H1 (cell line): ENCODE measurements around the gene CHN2.

Experiments
- CEBPB ChIP-seq: IDR thresholded peaks from 2 replicates; pipeline ENCODE4 v1.6.1; 2012; ENCODE audit warnings: low read depth, low read length
- CHD2 ChIP-seq: IDR thresholded peaks from 2 replicates; pipeline ENCODE4 v1.6.1; 2012; ENCODE audit warnings: low read length, improper control_type of control experiment
- CTCF ChIP-seq, 3 experiments: IDR thresholded peaks; 1 replicate in 2 of 3; 2 replicates in 1 of 3; pipeline versions ENCODE4 v1.5.1 to v1.6.1; 2011; ENCODE audit warnings: low read length in 3 of 3, mild to moderate bottlenecking in 3 of 3, inconsistent platforms in 2 of 3, low read depth in 1 of 3, moderate library complexity in 1 of 3; ENCODE audit not compliant: insufficient read depth in 1 of 3; ENCODE audit errors: control extremely low read depth in 1 of 3
- EGR1 ChIP-seq: IDR thresholded peaks from 2 replicates; pipeline ENCODE4 v1.6.1; 2011; ENCODE audit warnings: low read depth, low read length, borderline replicate concordance
- EZH2 ChIP-seq: fragments of 200-600 bp; sonication (generic); IDR thresholded peaks from 2 replicates; pipeline ENCODE4 v1.7.1; 2012; ENCODE audit warnings: low read depth, mild to moderate bottlenecking, moderate library complexity, low read length, inconsistent platforms; ENCODE audit not compliant: severe bottlenecking
- FOSL1 ChIP-seq: IDR thresholded peaks from 2 replicates; pipeline ENCODE4 v1.6.1; 2011; ENCODE audit warnings: mild to moderate bottlenecking, low read depth, low read length, moderate library complexity; ENCODE audit not compliant: insufficient read depth
- GABPA ChIP-seq: IDR thresholded peaks from 2 replicates; pipeline ENCODE4 v1.6.1; 2011; ENCODE audit warnings: mild to moderate bottlenecking, low read length, moderate library complexity, borderline replicate concordance; ENCODE audit not compliant: insufficient read depth
- HDAC2 ChIP-seq, 2 experiments: fragments of 300-600 bp in 1 of 2; sonication (generic) in 1 of 2; IDR thresholded peaks; 2 replicates each; pipeline ENCODE4 v1.6.1; 2011 to 2012; ENCODE audit warnings: low read depth in 2 of 2, low read length in 2 of 2, mild to moderate bottlenecking in 2 of 2, moderate library complexity in 2 of 2, borderline replicate concordance in 1 of 2, inconsistent platforms in 1 of 2
- MAFK ChIP-seq: IDR thresholded peaks from 2 replicates; pipeline ENCODE4 v1.6.1; 2012; ENCODE audit warnings: low read depth, mild to moderate bottlenecking, improper control_type of control experiment, low read length
- POLR2A ChIP-seq, 2 experiments: IDR thresholded peaks; 1 replicate in 1 of 2; 2 replicates in 1 of 2; pipeline ENCODE4 v1.6.1; 2011; ENCODE audit warnings: low read depth in 2 of 2, low read length in 2 of 2, mild to moderate bottlenecking in 2 of 2; ENCODE audit errors: control extremely low read depth in 1 of 2
- SIN3A ChIP-seq, 2 experiments: IDR thresholded peaks in 1 of 2; conservative IDR thresholded peaks in 1 of 2; 2 replicates each; pipeline ENCODE4 v1.6.1; 2011 to 2012; ENCODE audit warnings: low read length in 2 of 2, improper control_type of control experiment in 1 of 2, low read depth in 1 of 2, mild to moderate bottlenecking in 1 of 2
- TAF1 ChIP-seq: IDR thresholded peaks from 2 replicates; pipeline ENCODE4 v1.6.1; 2011; ENCODE audit warnings: mild to moderate bottlenecking, low read depth, low read length
- TF ChIP-seq, protein P1 (sequence below): IDR thresholded peaks from 2 replicates; pipeline ENCODE4 v1.6.1; 2012; ENCODE audit warnings: inconsistent platforms
- TF ChIP-seq, protein P2 (sequence below): IDR thresholded peaks from 2 replicates; pipeline ENCODE4 v1.6.1; 2011; ENCODE audit warnings: low read length, improper control_type of control experiment

DNA sequence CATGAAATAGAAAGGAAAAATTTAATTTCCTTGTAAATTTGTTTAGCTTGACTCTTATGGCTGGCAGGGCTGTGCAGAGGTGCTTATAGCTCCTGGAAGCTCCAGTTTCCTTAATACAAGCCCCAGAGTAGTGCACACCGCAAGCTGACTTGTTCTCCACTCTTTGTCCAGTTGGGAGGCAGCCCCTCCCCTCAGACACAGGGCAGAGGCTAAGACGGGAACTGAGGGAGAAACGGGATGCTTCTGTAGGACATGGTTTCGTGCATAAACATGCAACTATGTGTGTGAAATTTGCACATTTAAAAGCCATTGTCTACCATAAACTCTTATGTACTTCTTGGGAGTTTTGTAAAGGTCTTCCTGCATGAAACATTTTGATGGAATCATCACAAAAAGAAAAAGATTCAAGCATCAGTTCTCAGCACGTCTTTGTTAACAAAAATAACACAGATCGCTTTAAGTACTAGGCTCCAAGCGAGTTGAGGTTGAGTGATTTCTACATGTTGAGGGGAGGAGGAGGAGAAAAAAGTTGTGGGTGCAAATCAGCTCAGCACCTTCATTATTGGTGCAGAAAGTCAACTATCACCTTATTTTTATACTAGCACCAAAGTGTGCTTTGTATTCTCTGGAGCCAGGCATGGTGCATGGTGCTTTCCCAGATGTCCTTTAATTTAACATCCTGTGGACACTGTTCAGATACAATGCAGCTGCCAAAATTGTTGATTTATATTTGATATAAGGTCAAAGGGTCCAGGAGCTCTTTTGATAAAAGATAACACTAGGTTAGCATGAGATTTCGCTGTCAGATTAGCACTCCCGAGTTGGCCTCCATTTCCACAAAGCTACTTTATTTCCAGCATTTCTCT lies 124.5 kb downstream of the CHN2 start:
- TF ChIP-seq POLR2A (IDR thresholded peaks at IDR 0.05; ENCODE audit: control extremely low read depth in 1 of 2, low read depth in 2 of 2, low read length in 2 of 2) (no peak), CTCF (IDR thresholded peaks at IDR 0.05; ENCODE audit: control extremely low read depth in 1 of 3, insufficient read depth in 1 of 3, low read depth in 1 of 3, low read length in 3 of 3) (no peak), TAF1 (no peak), EZH2 (no peak), HDAC2 (IDR thresholded peaks at IDR 0.05; ENCODE audit: borderline replicate concordance in 1 of 2, low read depth in 2 of 2, low read length in 2 of 2) (no peak), CHD2 (no peak), SIN3A (conservative IDR thresholded peaks at IDR 0.05 in 1 of 2, IDR thresholded peaks at IDR 0.05 in 1 of 2; ENCODE audit: low read depth in 1 of 2, low read length in 2 of 2) (no peak), FOSL1 (no peak), GABPA (no peak), EGR1 (no peak), CEBPB (no peak), MAFK (no peak)
- TF ChIP-seq, protein P1, sequence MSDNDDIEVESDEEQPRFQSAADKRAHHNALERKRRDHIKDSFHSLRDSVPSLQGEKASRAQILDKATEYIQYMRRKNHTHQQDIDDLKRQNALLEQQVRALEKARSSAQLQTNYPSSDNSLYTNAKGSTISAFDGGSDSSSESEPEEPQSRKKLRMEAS: no peak
- TF ChIP-seq, protein P2, sequence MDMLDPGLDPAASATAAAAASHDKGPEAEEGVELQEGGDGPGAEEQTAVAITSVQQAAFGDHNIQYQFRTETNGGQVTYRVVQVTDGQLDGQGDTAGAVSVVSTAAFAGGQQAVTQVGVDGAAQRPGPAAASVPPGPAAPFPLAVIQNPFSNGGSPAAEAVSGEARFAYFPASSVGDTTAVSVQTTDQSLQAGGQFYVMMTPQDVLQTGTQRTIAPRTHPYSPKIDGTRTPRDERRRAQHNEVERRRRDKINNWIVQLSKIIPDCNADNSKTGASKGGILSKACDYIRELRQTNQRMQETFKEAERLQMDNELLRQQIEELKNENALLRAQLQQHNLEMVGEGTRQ: no peak
